CD4-positive, alpha-beta T cell treated with Interleukin-21 for 1 hour (primary cell): ENCODE data around the gene MTRF1.
"Not testable (repeated sequence)": the region's sequence is repeated elsewhere in the genome, so short reads cannot be mapped to it uniquely, and the experiment has no call there.

Experiments
- DNase-seq: peaks from one replicate; pipeline ENCODE4 v3.0.0-alpha.2; 2020

The MTRF1 gene

DNA sequence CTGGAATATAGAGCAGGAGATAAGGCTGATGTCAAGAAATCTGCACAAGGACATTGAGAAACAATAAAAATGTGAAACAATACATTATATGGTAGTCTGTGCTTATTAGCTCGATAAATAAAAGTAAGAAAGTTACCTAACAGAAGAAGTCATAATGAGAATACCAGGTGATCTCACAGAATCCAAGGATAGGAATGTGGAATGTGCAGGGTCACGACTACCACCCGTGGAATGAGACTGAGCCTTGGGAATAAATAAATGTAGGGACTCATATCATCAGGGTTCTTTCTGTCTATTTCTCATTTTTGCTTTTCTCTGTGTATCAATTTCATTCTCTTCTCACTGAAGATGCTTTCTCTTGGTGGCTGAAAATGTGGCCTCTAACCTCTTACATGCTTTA, 43.0 kb downstream of the MTRF1 start:
- DNase-seq = no peak

DNA sequence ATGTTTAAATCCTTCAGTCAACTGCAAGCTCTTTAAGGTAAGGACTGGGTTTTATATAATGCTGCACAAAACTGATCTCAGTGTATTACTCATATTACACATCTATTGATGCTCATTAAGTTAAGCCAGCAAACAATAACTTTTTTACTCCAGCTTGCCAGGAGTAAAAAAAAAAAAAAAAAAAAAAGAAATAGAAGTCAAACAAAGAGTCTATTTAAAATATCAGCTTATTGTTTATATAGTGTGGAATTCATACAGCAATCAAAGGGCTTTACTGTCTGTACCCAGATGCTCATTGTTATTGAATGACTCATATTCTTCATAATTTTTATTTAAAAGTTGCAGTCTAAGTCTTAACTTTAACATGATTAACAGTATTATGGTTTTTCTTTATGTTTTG, 47.2 kb downstream of the MTRF1 start:
- DNase-seq = no peak

DNA sequence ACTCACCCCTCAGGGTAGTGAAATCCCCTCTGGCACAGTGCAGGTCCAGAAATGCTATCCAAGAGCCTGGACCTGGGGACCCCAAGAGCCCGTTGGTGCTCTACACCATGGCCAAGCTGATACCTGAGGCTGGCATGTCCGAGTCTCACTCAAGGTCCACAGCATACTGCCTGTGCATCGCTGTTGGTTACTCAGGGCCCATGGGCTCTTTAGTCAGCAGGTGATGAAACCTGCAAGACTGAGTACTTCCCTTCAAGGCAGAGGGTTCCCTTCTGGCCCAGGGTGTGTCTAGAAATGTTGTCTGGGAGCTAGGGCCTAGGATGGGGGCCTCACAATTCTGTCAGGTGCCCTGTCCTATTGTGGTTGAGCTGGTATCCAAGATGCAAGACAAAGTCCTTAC, 49.5 kb downstream of the MTRF1 start:
- DNase-seq = no peak

DNA sequence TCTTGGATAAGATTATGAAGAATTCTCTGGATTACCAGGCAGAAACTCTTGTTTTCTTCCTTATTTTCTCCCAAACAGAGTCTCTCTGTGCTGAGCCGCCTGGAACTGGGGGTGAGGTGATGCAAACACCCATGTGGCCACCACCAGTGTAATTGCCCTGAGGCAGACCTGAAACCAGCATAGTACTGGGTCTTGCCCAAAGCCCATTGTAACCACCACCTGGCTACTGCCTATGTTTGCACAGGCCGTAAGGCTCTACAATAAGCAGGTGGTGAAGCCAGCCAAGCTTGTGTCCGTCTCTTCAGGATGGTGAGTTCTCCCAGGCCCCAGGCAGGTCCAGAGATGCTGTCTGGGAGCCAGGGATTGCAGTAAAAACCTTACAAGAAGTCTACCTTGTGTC, 50.1 kb downstream of the MTRF1 start:
- no peak for DNase-seq

DNA sequence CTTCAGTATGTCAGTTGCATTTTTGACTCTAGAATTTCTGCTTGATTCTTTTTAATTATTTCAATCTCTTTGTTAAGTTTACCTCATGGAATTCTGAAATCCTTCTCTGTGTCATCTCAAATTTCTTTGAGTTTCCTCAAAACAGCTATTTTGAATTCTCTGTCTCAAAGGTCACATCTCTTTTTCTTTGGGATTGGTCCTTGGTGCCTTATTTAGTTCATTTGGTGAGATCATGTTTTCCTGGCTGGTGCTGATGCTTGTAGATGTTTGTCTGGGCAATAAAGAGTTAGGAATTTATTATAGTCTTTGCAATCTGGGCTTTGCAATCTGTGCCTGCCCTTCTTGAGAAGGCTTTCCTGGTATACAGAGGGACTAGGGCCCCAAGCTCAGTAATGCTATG, 50.5 kb downstream of the MTRF1 start:
- no peak for DNase-seq

DNA sequence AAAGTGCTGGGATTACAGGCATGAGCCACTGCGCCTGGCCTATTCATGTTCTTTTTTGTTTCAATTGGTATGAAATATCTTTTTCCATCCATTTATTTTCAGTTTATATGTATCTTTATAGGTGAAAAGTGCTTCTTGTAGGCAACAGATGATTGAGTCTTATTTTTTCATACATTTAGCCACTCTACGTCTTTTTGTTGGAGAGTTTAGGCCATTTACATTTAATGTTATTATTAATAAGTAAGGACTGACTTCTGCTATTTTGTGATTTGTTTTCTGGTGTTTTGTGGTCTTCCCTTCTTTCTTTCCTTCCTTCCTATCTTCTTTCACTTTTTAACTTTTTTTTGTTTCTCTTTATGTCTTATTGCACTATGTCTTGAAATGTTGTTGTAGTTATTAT, 52.3 kb downstream of the MTRF1 start:
- no peak for DNase-seq

DNA sequence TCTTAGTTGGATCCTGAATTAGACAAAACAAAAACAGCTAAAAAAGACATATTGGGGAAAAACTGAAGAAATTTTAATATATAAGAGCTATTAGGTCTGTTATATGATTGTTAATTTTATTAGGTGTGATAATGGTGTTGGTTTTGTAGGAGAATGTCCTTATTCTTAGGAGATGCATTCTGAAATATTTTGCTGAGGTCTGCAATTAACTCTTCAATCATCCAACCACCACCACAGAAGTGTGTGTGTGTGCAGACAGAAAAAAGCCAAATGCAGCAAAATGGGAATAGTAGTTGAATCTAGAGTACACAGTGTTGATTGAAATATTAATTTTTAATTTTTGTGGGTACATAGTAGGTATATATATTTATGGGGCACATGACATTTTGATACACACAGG, 56.9 kb downstream of the MTRF1 start:
- no peak for DNase-seq

DNA sequence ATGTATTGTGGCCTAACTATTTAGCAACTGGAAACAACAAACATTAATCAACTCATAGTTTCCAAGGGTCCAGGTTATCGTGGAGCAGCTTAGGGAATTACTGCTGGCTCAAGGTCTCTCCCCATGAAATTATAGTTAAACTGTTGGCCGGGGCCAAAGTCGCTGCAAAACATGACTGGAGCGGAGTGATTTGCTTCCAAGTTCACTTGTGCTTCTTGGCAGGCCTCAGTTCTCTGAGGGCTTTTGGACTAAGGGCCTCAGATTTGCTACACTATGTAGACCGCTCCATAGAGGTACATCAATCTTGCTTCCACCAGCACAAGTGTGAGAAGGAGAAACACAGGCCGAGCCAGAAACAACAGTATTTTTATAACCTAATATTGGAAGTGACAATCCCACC, 59.6 kb downstream of the MTRF1 start:
- no peak for DNase-seq

DNA sequence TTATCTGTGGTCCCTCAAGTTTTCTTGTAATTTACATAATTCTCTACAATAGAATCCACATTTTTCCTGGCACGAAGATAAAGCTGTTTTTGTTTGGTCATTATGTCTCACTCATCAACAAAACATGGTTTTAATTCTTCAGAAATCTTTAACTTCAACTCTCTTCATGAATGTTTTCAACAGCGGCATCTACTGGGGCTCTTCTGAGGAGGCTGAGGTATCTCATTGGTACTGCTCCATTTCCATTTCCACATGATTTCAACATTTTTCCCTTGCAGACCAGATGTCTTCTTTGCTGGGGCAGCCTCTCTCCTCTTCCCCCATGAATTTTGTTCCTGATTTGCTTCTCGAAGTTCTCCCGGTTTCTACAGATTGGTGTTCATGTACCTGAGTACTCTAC, 63.2 kb downstream of the MTRF1 start:
- no peak for DNase-seq

DNA sequence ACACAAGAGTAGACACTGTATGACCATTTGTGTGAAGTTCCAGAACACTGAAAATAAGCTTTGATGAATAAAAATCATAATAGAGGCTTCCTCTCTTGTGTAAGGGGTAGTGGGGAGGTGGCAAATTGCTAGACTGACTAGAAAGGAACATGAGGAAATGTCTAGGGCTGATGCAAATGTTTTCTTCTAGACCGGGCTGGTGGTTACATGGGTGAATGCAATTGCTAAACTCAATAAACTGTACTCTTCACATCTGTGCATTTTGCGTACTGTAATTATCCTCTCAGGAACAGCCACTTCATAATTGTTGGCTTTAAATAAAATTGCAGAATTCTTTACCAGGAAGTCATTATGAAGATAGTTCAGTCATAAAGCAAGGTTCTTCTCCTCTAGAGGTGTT, 63.9 kb downstream of the MTRF1 start:
- DNase-seq = no peak

DNA sequence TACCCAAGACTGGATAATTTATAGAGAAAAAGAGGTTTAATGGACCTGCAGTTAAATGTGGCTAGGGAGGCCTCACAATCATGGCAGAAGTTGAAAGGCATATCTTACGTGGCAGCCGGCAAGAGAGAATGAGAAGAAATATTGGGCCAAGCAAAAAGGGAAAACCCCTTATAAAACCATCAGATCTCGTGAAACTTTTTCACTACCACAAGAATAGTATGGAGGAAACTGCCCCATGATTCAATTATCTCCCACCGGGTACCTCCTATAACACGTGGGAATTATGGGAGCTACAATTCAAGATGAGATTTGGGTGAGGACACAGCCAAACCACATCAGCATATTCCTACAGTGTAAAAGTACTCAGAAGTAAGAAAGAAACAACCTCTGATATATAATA, 64.3 kb downstream of the MTRF1 start:
- DNase-seq = no peak

DNA sequence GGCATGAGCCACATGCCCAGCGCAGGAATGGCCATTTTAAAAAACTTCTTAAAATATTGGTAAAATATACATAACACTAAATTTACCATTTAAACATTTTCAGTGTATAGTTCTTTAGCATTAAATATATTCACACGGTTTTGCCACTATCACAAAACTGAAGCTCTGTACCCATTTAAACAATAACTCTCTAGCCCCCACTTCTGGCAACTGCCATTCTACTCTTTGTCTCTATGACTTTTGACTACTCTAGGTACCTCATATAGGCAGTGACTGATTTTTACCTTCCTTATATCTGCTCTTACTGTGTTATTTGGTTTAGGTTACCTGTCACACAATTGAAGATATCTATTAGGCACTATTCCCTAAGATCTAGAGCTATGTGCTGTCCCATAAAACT, 66.8 kb downstream of the MTRF1 start:
- peak; percentile 8 for DNase-seq

DNA sequence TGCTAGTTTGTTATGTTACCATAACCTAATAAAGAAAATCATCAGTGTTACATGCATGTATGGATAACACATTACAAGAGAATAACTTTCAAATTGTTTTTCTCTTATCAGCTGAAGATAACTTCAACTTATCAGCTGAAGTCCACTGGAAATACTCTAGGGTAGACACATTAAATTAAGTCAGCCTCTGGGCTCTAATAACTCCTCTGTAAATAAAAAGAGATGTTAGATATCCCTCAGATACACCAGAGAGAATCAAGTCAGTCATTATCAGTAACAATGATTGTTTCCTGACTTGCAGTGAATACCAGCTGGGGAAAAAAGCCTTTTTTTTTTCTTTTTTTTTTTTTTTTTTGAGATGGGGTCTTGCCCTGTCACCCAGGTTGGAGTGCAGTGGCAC, 67.4 kb downstream of the MTRF1 start:
- no peak for DNase-seq

DNA sequence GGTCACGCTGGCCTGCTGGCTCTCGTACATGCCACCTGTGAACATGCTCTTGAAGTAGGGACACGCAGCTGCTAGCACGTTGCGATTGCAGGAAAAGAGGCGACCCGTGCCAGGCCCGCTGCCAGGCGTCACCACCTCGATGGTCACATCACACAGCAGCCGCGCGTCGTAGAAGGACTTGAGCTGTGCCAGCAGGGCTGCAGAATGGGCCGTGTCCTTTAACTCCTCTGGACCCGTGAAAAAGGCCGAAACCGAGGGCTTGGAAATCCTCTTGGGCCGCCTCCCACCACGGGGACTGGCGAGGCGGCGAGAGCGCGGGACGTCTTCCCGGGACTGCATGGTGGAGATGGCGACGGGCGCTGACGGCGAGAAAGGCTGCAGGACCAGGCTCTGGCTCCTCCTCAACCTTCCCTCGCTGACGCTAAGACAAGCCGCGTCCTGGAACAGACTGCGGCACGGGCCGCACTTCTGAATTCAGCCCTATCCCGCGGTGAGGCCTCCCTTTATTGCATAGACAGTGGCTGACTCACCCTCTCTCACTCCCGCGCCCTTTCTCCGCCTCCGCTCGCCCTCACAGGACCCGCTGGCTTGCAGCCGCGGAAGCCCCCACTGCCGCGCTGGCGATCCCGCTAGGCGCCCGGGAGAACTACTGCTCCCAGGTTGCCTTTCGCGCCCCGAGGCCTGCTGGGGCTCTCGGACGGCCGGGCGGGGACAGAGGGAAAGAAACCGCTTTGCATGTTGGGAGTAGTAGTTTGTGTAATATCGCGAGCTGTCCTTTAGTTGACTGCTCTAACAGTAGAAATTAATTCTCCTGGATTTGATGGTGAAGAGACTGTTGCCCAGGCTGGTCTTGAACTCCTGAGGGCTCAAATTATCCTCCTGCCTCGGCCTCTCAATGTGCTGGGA, 69.2 kb downstream of the MTRF1 start, which contains the start of gene KBTBD7:
Gene KBTBD7 (minus strand): TSS at position 651 of the 906 bp plus-strand sequence. CDS start 312 bp downstream, at position 339.
- peak; percentile 91 for DNase-seq

DNA sequence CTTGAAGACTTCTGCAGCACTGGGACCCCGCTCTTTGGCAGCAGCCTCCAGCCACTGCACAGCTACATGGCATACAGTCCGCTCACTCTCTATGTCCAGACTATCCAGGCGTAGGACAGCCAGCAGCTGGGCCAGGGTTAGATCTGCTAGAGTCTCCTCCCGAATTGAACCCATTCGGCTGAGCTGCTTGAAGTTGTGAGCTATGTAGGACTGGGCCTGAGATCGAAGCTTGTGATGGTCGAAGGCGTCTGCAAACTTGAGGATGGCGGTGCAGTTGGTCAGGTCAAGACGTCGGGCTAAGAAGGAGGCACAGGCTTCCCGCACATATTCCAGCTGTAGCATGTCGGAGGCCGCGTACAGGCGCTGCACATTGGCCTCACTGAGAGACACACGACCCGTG, 69.9 kb downstream of the MTRF1 start:
- no peak for DNase-seq

DNA sequence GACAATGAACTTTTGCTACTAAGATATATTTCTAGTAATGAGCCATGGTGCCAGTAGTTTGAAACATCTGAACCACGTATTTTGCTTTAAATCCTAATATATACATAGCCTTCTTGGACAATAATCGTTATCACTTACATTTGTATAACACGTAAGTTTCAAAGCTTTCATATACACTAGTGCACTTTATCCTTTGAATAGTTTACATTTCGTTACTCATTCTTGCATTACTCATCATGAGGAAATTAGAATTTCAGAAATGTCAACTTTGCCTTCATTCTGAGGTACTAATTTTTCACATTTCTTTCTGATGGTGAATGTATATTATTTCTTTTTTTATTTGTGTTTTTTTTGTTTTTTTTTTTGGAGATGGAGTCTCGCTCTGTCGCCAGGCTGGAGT, 74.8 kb downstream of the MTRF1 start:
- no peak for DNase-seq

DNA sequence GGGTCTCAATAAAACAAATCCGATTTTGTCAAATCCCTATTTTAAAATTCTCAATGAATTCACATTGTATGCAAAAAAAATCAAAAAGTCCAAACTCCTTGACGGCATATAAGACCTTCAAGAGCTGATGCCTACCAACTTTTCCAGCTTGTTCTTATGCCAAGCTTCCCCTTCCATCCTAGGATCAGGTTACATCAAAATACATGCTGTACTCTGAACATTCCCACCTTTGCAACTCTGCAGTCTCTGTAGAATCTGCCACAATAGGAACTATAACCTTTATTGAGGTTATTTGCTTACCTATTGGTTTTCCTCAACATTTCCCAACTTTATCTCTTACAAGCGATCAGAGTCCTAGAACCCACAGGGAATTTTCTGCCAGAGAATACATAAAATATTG, 76.9 kb downstream of the MTRF1 start:
- no peak for DNase-seq

DNA sequence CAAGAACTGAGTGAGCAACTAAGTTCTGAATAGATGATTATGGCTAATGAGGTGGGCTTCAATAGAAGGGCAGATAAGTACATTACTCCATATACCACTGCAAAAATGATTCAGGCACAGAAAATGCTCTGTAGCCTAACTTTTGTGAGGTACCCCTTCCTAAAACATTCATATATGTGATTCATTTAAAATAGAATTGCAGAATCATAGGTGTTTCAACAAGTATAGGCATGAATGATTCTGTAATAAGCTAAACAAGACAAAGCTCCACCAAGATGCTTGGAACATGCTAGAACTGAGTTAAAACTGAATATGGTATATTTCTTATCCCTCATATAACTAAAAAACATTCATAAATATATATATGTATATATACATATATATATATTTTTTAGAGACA, 81.1 kb downstream of the MTRF1 start:
- DNase-seq = no peak

DNA sequence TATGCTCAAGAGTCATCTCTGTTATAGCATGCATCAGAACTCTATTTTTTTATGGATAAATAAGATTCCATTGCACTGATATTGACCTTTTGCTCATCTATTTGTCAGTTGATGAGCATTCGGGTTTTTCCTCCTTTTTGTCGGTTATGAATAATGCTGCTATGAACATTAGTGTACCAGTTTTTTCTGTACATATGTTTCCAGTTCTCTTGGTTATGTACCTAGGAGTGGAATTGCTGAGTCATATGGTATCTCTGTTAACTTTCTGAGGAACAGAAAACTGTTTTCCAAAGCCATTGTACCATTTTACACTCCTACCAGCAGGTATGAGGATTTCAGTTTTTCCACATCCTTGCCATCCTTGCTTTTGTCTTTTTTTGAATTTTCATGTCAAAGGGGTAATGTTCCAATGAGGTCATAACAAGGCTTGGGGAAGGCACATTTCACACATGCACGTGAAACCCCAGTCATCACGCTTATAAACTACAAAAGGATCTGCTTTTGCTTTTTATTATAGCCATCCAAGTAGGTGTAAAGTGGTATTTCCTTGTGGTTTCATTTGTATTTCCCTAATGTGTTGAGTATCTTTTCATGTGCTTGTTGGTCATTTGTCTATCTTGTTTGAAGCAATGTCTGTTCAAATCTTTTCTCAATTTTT, 83.7 kb downstream of the MTRF1 start:
- no peak for DNase-seq

DNA sequence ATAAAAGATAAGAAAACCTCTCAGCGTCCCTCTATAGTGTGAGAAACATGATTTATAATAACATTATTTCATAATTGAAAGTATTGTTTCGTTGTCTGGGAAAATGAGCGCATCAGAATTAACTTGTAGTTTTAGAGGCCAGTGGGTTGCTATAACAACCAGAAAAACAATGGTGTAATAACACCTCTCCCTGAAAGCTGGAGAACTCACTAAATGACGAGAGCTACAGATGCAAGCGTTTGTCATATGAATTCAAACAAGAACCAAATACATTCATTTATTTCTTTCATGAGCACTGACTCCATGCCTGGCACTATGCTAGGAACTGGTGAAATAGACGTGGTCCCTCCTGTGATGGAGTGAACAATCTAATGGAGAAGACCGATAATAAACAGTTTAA, 85.3 kb downstream of the MTRF1 start:
- DNase-seq = peak; percentile 13

DNA sequence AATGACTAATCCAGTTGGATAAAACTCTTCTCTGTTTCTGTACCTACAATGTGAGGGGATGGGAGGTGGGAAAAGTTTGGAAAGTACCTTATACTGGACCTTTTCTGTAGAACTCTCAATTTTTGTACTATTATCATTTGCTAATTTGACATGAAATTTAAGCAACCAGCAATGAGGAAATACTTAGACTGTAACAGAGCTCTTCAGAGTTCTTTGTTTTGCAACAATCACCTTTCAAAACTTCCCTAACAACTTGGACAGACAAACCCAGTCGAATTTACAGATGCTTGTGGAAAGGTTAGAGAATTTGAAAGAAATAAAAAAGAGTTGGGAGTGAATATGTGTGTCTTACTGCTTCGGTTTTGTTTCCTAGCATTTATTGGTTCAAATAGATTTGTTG, 85.8 kb downstream of the MTRF1 start:
- no peak for DNase-seq

DNA sequence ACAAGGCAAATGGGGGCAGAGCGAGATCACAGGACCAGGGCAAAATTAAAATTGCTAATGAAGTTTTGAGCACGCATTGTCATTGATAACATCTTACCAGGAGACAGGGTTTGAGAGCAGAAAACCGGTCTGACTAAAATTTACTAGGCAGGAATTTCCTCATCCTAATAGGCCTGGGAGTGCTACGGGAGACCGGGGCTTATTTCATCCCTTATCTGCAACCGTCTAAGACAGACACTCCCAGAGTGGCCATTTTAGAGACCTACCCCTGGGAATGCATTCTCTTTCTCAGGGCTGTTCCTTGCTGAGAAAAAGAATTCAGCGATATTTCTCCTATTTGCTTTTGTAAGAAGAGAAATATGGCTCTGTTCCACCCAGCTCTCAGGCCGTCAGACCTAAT, 87.8 kb downstream of the MTRF1 start:
- DNase-seq = not testable (repeated sequence)
